Renal cortical epithelial cell (primary cell): ENCODE results near the gene CAPN10. TPM values are rescaled to one million over a fixed set of nuclear protein-coding genes. Genes with fewer than 3 reads are reported as not detected.

Source experiments
- DNase-seq: peaks from one replicate; pipeline ENCODE4 v3.0.0-alpha.2; 2011; ENCODE audit warnings: low read depth
- total RNA-seq: library from RNA; depleted of rRNA; stranded (reverse); fragments of >200 nt; gene quantifications from 2 replicates; pipeline ENCODE4 v1.2.3, GENCODE V29; 2014

The CAPN10 gene
- total RNA-seq, 1 donor from 2014 or later = 29.5 TPM

DNA sequence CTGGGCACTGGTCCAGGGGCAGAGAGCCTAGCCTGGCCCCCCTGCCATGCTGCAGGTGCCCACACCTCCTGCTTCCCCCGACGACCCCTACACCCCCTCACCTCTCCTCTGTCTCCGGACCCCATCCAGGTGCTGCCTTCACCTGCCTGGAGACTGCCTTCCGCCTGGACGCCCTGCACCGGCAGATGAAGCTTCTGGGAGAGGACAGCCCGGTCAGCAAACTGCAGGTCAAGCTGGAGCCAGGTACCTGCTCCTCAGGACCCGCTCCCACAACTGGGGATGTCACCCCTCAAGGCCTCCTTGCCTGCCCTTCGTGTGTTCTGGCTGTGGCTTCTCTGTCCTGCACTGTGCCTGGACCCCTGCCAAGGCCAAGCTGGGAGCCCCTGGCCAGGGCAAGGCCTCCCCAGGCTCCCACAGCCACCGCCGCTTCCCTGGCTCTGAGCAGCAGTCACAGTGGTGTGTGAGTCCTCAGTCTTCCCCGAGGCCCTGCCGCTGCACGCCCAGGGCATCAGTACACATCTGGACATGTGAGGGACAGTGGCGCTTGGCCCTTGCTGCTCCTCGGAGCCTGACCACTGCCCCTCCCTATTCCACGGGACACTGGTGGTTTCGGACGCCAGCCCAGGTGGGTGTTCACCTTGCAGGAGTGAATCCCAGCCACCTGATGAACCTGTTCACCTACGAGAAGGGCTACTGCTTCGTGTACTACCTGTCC, 12.0 kb upstream of the CAPN10 start:
- no peak for DNase-seq

DNA sequence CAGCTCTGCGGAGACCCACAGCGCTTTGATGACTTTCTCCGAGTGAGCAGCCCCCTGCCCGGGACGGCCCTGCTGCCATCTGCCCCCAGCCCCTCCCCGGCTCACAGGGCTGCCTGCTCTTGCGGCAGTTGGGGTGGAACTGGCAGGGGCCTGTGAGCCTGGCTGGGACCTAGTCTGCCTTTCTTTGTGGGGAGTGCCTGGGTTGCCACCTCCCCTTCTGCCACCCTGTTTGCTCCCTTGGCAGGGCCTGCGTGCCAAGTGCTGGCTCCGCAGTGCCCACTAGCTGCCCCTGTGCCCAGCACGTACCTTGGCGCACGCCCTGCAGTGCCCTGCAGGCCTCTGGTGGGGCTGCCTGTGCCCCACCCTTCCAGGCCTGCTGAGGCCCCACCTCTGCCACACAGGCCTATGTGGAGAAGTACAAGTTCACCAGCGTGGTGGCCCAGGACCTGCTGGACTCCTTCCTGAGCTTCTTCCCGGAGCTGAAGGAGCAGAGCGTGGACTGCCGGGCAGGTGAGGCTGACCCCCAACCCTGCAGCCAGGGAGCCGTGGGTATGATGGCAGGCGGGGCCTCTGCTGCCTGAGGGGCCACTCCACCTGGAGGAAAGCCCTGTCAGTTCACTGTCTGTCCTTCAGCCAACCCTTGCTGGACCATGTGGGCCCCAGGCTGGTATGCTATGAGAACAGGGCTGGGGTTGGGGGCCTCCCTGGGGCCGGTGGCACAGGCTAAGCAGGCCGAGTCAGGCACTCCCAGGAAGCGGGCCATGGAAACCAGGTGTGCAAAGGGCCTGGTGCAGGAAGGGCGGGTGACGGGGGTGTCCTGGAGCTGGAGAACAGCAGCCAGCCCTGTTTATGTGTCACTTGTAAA, 11.2 kb upstream of the CAPN10 start:
- no peak for DNase-seq

DNA sequence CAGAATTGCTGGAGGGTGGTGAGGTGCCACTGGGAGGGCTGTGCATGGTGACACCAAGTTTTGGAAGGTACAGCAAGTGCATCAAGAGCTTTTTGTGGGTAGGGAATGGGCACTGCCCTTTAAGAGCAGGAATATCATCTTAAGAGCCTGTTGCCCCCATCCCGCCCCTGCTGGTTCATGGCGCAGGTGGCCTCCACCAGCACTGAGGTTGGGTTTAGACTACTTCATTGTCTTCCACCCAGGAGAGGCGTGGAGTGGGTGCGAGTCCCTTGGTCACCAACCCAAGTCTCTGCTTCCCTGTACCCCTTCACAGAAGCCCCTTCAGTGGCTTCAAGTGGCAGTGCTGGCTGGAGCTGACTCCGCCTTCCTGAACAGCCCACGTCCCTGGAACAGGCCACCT, 10.5 kb upstream of the CAPN10 start:
- no peak for DNase-seq

DNA sequence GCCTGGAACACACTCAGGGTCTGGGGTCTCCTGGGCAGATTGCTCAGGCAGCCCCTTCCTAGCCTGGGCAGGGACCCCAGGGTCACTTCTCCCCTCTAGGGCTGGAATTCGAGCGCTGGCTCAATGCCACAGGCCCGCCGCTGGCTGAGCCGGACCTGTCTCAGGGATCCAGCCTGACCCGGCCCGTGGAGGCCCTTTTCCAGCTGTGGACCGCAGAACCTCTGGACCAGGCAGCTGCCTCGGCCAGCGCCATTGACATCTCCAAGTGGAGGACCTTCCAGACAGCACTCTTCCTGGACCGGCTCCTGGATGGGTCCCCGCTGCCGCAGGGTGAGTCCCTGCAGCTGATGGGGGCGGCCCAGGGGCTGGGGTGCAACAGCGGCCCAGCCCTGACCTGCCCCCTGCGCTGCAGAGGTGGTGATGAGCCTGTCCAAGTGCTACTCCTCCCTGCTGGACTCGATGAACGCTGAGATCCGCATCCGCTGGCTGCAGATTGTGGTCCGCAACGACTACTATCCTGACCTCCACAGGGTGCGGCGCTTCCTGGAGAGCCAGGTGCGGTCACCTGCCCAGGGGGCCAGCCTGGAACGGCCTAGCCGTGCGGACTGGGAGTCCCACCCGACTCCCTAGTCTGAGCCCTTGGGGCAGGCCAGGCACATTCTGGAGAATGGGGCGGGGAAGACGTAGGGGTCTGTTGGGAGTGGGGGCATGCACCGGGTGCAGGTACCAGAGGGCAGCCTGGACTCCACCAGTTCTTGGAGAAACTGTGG, 9.9 kb upstream of the CAPN10 start:
- DNase-seq = no peak

DNA sequence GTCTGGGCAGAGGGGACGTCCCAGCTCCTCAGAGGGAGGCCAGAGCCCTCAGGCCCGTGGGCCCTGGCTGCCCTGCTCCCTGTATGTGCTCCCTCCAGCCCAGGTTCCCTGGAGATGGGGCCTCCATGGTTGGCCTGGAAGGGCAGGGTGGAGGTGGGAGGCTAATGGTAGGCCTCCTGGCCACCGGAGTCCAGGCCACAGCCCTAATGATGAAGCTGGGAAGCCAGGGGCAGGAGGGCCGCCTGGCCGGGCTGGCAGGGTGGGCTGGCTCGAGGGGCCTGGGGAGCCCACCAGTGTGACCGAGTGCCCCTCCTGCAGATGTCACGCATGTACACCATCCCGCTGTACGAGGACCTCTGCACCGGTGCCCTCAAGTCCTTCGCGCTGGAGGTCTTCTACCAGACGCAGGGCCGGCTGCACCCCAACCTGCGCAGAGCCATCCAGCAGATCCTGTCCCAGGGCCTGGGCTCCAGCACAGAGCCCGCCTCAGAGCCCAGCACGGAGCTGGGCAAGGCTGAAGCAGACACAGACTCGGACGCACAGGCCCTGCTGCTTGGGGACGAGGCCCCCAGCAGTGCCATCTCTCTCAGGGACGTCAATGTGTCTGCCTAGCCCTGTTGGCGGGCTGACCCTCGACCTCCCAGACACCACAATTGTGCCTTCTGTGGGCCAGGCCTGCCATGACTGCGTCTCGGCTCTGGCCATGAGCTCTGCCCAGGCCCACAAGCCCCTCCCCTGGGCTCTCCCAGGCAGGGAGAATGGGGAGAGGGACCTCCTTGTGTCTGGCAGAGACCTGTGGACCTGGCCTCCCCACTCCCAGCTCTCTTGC, 9.0 kb upstream of the CAPN10 start:
- DNase-seq = no peak

DNA sequence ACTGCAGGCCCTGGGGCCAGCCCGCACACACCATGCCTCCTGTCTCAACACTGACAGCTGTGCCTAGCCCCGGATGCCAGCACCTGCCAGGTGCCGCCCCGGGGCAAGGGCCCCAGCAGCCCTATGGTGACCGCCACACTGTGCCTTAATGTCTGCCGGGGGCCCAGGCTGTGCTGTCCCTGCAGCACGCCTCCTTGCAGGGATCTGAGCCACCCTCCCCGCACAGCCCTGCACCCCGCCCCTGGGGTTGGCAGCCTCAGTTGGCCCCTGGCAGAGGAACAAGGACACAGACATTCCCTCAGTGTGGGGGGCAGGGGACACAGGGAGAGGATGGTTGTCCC, 8.5 kb upstream of the CAPN10 start:
- DNase-seq = no peak

DNA sequence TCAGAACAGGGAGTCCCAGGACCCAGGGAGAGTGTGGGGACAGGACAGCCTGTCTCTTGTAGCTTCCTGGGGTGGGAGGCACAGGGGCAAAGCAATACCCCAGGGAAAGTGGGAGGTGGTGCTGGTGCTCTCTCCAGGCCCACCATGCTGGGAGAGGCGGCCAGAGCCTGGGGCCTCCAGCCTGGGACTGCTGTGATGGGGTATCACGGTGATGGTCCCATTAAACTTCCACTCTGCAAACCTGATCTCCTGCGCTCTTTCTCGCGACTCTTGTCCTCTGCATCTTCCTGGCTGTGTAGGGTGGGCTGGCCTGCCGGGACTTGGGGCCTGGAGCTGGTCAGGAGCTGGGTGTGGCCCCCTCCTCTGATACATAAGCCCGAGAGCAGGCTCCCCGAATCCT, 8.0 kb upstream of the CAPN10 start:
- DNase-seq = no peak

DNA sequence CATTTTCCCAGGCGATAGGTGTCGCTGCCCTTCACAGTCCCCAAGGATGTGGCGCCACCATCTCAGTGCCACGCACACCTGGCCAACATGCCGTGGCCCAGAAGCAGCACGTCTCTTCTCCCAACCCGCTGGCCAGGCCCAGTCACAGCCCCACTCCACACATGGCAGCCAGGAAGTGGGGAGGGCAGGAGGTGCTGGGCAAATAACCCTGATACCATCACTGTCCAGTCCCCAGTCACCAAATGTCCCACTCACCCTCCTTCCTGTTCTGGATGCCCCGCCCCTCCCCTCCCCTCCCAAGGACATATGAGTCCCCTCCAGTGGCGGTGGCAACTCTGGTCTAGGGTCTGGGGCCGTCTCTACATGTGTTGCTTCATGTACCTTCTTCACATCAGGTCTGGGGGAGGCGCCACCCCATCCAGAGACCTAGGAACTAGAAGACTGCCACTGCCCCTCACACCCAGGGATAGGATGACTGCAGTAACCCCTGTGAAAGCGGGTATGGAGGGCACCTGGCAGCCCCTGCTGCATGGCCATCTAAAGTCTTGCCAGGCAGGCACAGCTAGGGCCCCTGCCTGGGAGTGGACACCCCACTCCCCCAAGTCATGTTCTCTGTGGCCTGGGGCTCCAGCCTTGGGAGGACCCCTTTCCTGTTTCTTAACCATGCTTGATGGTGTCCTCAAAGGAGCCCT, 7.3 kb upstream of the CAPN10 start:
- no peak for DNase-seq

DNA sequence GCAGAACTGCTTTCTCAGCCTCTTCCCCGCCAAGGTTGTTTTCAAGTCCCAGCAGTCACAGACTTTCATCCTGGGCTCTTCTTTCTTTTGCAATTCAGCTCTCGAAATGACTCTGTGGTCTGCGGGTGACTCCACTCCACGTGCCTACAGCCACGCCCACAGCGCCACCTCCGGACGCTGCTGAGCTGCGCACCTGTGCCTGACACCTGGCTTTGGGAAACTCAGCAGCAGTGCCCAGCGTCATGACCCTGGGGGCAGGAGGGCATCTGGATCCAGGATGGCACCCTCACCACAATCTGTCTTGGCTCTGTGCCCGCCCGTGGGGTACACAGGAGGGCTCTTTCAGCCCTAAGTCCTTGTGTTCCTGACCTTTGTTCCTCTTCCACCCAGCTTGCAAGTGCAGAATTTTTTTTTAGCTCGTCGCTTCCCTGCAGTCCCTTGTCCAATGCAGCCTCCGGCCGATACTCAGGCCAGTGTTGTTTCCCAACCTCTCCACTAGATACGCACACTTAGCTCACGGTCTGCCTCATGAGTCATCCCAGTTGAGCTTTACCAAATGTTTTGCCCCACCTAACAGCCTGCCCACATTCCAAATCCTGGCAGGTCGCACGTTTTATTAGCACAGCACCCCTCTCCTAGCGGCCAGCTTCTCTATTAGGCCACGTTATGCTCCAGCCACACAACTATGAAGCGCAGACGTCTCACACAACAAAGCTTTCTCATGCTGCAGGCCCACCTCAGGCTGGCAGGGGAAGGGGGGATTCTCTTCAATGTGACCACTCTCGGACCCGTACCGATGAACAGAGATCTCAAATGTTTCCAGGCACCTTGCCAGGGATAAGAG, 6.5 kb upstream of the CAPN10 start:
- DNase-seq = peak; percentile 89

DNA sequence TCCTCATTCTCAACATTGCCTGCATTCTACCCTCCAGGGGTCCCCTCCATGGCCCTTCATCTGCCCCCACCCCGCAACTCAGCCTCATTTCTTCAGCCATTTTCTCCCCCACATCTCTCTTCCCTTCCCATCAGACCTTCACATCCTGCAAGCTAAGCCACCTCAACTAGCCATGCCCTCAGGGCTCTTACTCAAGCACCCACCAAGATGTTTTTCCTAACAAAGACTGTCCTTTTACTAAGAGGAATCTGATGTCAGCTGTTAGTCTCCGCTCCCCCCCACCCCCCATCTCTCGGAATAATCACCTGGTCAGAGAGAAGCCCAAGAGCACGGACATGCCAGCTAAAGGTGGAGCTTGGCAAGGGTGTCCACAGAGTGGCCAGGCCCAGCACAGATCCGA, 4.7 kb upstream of the CAPN10 start:
- no peak for DNase-seq

DNA sequence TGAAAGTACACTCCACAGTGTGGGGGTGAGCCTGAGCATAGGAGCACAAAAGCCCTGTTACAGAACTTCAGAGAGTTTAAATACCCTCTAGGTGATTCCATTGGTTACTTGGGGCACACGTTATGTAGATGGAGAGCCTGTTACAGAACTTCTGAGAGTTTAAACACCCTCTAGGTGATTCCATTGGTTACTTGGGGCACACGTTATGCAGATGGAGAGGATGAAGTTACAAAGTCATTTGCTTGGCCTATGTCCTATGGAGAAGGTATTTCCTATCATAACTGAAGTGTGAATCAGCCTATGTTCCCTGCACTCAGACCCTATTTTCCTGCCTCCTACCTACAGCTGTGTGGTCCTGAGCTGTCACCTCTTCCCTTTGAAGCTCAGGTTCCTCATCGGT, 3.8 kb upstream of the CAPN10 start:
- no peak for DNase-seq

DNA sequence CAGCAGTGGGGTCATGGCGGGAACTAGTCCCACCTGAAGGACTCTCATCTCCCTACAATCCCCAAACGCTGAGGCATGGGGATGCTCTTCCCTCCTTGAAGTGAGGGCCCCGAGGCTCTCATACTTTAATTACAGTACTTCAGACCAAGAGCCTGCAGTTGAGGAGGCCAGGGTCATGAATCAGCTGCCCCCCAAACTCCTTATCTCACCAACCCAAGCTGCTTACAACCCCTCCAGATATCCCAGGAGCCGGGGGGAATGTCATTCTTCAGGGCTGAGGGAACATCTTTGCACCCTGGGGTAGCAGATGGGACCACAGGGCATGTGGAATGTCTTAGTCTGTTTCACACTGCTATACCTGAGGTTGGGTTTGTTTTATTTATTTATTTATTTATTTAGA, 2.8 kb upstream of the CAPN10 start:
- no peak for DNase-seq

DNA sequence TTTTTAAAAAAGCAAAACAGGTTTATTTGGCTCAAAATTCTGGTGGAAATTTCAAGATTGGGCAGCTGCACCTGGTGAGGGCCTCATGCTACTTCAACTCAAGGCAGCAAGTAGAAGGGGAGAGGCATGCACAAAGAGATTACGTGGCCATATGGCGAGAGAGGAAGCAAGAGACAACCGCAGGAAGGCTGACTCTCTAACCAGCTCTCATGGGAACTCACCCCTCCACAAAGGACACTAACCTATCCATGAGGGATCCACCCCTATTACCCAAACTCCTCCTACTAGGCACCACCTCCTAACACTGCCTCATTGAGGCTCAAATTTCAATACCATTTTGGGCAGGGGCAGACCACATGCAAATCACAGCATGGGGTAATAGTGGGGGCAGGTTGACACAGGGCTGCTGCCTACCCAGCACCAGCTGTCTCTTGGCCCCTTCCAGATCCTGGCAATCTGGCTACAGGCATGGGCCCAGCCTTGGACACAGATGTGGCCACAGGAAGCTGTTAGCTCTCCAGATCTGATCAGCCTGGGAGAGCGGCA, 2.0 kb upstream of the CAPN10 start:
- no peak for DNase-seq

DNA sequence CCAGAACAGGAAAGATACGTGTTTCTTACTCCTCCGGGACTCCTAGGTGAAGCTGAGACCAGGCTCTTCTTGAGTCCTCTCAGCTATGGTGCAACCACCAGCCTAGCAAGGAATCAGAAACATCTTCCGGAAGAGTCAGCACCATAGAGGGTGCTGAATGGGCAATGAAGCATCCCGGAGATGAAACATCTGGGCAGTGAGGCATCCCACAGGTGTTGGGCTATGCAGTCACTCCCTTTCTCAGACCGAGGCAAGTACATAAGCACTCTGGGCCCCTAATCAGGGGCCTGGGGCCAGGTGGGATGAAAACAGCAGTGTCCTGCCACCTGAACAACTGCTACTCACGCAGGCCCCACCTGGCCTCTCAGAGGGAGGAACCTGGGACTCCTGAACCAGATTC, 1.4 kb upstream of the CAPN10 start:
- no peak for DNase-seq

DNA sequence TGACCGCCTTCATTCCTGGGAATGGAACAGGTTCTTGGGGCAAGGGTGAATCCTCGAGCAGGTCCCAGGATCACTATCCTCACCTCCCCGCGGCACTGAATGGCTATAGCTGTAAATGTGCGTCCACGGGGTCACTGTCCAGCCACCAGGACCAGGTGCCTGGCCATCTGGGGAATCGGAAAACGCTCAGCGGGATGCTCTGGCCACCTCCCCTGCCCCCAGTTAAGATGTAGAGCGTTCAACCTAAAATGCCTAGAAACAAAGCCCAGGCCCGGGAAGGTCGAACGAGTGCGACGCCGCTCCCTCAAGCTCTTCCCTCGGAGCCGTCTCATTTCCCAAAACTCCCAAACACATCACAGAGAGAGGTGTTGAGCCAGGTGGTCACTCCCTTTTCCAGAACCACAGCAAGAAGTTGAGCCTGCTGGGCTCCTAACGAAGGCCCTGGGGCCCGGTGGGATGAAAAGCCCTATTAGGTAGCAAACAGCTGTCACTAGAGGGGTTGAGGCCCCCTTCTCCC, 795 bp upstream of the CAPN10 start:
- DNase-seq = no peak

DNA sequence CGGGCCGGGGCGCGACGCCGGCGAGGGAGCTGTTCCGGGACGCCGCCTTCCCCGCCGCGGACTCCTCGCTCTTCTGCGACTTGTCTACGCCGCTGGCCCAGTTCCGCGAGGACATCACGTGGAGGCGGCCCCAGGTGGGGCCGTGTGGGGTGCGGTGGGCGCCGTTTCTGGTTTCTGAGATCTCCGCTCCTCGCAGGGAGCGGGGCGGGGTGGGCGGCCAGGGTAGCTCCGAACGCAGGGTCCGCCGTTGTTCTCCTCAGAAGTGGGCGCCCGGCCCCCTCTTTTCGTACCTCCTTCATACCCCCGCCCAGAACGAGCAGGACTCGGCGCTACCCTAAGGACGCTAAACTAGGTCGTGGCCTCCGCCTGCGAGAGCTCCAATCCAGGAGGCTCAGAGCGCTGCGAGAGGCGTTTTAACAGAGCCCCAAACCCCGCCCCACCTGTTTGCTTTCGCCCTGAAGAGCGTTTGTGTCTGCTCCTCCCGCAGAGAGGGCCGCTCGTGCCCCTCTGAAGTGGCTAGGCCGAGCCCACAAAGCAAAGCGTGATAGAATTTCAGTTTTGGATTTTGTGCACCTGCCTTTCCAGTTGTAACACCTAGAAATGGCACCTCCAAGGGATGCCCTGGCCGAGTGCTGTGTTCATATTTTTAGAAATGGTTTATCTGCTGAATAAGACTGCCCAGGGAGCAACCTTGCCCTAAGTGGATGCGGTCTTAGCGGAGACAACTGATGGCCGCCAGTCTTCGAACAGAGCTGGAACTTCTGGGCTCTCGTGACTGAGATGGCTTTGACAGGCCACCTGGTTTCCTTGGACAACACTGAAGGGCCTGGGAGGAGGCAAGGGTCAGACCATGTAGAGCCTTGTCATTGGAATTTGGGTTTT, 626 bp downstream of the CAPN10 start:
- DNase-seq = no peak

DNA sequence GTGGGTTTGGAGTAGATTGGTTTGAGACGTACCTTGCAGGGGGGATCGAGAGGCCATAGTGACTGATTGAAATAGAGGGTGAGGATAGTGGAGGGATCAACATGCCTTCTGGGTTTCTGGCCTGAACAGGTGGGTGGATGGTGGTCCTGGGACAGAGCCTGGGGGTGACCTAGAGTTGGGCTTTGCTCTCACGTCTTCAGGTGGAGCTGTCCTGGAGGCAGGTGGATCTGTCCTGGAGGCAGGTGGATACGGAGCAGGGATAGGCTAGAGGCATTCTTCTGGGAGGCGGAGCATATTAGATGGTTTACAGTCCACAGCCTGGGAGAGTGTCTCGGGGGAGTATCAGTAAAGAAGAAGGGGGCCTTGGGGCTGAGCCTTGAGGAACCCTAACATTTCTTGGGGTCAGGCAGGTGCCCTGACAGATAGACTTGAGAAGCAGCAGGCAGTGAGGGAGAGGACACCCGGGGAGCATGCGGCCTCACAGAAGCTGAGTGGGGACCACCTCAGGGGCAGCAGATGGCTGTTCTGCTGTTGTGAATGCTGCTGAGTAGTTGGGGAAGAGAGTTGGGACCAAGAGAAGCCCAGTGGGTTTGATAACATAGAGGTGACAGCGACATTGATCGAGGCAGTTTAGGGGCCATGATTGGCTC, 1.6 kb downstream of the CAPN10 start:
- no peak for DNase-seq

DNA sequence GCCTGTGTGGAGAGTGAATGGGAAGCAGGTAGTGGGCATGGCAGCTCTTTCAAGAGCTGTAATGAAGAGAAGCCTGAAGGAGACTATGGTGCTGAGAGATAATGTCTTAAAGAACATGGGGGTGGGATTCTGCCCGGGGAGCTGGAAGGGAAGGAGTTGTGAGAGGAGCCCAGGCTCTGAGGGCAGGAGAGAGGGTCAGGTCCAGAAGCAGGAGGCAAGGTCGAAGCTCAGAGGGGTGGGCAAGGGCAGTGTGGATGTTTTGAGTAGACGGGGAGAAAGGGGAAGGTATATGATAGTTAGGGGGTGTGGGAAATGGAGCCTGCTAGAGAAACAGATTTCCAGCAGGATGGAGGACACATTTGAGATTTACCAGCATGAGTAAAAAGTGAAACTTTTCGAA, 2.1 kb downstream of the CAPN10 start:
- DNase-seq = no peak
